Stimulated activated CD4-positive, alpha-beta T cell treated with anti-CD3 and anti-CD28 coated beads, Interleukin-1b, Interleukin-23, amount 100 ng/mL, for 48 hours (primary cell): ENCODE results near the gene SMIM20.
"Not testable (repeated sequence)": the region's sequence is repeated elsewhere in the genome, so short reads cannot be mapped to it uniquely, and the experiment has no call there.

Experiments used
- DNase-seq: peaks from one replicate; pipeline ENCODE4 v3.0.0-alpha.2; 2020

The SMIM20 gene

GRCh38 chr4:25913851-25914669 is at the start of gene SMIM20:
SMIM20 (plus strand) TSS chr4:25914220; CDS start chr4:25914314, 94 bp downstream.
- peak; percentile 90 for DNase-seq

GRCh38 chr4:25865586-25865985 is 48.4 kb upstream of the SMIM20 start:
- no peak for DNase-seq

GRCh38 chr4:25866401-25866800 is 47.6 kb upstream of the SMIM20 start:
- not testable (repeated sequence) for DNase-seq

- no peak for DNase-seq
Observed at GRCh38 chr4:25867781-25868294, 46.2 kb upstream of the SMIM20 start.

DNA sequence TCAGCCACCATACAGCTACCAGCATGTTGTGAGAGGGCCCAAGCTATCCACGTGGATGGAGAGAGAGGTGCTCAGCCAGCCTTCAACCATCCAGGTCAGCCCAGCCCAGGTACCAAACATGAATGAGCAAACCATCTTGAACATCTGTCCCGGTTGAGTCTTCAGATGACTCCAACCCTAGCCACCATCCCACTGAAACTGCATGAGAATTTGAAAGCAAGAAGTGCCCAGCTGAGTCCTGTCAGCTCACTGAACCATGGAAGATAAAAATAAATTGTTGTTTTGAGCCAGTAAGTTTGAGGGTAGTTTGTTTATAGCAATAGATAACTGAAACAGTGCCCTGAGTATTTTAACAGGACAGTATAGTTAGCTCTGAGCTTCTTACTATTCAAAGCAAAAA is 43.9 kb upstream of the SMIM20 start:
- DNase-seq: no peak

DNA sequence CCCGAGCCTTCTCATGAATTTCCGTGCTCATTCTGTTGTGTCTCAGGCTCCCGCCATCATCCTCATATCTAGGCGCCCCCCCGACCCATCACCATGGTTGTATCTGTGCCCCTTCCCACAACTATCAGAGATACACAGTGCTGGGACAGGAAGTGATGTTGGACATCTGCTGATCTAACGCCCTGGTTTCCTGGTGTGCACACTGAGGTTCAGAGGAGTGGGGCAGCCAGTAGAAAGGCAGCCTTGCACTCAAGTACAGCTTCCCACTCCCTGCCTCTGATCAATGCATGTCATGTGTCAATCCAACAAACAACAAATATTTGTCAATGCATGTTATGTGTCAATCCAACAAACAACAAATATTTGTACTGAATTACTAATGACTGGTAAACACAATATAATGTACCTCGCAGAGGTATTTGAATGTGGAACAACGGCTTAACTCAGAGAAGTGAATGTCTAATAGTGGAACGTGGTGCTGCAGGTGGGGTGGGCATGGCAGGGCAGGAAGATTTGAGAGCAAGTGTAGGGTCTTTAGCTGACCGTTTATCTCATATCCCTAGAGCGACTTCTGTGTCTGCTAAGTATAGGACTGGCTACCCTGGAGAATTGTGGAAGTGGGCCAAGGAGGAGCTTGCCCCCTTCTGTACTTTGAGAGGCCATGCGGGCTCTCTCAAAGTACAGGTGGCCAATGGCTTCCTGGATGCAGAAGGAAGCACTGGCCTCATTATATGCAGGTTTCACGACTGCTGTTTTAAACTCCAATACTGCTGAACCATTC is 41.0 kb upstream of the SMIM20 start:
- no peak for DNase-seq

DNA sequence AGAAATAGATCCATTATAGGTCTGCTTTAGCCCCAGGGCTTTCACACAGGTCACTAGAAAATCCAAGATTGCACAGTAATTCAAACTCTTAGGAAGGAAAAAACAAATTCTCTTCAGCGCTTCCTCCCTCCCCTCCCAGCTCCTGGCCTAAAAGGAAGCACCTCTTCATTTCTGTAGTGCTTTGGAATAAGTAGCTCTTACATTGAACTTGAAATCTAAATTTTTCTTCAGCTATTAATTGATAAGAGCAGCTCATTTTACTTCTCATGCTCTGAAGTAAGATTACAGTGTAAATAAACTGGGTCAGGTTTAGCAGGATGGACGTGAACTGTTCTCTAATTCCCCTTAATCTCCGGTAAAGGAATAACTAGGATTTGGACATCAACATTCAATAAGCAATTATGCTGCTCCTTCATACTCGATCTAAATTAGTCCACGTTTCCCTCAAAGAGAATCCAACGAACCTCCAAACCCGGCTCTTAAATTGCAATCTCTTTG is 40.3 kb upstream of the SMIM20 start:
- no peak for DNase-seq

GRCh38 chr4:25874655-25875054 is 39.4 kb upstream of the SMIM20 start:
- no peak for DNase-seq

DNA sequence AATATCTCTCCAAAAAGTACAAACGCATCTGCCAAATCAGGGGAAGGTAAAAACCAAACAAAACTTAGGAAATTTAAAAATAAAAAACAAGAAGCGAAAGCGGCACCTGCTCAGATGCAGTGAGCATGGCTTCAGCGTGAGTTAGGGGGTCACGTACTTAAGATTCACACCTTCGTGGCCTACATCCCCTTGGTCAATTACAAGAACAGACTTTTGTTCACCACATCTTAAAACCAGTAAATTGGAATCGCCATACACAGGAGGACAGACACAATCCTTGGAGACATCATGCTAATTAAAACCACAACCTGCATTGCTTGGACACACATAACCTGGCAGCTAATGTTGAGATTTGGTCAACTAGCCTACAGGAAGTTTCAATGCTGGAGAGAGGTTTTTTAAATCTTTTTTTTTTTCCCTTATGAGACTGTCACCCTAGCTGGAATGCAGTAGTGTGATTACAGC is 38.7 kb upstream of the SMIM20 start:
- DNase-seq: no peak

DNA sequence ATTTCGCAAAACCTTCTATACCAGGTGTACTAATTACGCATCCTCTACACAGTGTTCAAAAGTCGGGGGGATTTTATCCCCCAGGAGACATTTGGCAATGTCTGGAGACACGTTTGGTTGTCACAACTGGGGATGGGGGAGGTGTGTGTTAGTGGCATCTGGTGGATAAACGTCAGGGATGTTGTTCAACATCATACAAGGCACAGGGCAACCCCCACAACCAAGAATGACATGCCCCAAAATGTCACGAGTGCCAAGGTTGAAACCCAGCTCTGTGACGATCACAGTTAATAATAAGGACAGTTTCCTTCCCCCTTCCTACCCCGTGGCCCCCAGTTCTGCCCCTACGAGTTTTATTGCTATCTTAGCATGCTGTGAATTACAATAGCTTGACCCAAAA is 35.3 kb upstream of the SMIM20 start:
- no peak for DNase-seq

DNA sequence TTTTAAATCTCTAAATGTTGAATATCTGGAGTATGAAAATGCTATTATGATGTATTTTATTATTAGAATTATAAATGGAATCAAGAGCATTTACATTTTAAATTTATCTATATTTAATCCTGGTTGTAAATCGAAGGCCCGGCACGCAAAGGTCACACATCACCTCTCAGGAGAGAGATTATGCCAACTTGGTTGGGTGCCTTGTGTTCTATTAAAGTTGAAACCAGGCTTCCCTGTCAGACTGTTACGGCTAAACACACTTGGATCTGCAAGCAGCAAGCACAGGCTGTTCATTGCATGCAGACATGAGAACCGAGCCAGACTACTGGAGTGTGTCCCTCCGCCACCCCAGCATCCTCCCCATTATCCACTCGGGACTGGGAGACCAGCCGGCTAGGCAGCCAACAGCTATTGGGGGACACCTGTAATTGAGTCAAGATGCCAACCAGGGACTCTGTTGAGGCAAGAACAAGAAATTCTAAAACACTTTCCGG is 34.9 kb upstream of the SMIM20 start:
- DNase-seq: no peak

- no peak for DNase-seq
Observed at GRCh38 chr4:25879587-25879986, 34.4 kb upstream of the SMIM20 start.

- DNase-seq: no peak
Observed at GRCh38 chr4:25879991-25880651, 33.9 kb upstream of the SMIM20 start.

- no peak for DNase-seq
Observed at GRCh38 chr4:25881193-25881592, 32.8 kb upstream of the SMIM20 start.

DNA sequence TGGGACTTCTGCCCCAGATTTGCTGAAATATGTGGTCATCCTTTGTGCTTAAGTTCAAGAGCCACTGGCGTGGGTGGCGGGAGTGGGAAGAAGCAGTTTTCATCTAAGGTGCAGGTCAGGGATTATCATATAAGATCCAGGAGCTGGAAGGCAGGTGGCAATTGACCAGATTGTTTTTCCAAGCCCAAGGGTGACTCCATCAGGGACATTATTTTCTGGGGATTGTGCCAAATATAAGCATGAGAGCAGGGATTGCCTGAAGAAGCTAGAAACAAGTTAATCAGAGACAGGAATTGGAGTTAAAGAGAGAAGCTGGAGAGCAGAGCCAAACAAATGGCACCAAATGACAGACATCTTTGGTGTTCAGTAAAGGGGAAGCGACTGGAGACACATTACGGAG is 31.8 kb upstream of the SMIM20 start:
- DNase-seq: no peak

DNA sequence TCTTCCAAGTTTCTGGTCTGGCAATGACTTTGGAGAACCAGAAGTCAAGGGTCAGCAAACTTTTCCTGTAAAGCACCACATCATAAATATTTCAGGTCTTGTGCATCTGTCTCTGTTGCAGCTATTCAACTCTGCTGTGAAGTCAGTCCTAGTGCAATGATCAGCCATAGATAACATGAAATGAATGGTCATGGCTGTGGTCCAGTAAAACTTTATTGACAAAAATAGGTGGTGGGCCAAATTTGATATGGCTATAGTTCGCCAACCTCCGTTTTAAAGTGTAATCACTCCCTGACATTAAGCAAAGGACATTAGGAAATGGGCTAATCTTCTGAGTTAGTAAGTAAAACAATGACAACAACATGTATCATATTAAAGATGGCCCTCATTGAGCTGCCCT is 30.5 kb upstream of the SMIM20 start:
- DNase-seq: no peak

- DNase-seq: no peak
Observed at GRCh38 chr4:25884031-25884782, 29.8 kb upstream of the SMIM20 start.

- no peak for DNase-seq
Observed at GRCh38 chr4:25888781-25889180, 25.2 kb upstream of the SMIM20 start.

GRCh38 chr4:25889589-25890503 is 24.2 kb upstream of the SMIM20 start:
- no peak for DNase-seq

DNA sequence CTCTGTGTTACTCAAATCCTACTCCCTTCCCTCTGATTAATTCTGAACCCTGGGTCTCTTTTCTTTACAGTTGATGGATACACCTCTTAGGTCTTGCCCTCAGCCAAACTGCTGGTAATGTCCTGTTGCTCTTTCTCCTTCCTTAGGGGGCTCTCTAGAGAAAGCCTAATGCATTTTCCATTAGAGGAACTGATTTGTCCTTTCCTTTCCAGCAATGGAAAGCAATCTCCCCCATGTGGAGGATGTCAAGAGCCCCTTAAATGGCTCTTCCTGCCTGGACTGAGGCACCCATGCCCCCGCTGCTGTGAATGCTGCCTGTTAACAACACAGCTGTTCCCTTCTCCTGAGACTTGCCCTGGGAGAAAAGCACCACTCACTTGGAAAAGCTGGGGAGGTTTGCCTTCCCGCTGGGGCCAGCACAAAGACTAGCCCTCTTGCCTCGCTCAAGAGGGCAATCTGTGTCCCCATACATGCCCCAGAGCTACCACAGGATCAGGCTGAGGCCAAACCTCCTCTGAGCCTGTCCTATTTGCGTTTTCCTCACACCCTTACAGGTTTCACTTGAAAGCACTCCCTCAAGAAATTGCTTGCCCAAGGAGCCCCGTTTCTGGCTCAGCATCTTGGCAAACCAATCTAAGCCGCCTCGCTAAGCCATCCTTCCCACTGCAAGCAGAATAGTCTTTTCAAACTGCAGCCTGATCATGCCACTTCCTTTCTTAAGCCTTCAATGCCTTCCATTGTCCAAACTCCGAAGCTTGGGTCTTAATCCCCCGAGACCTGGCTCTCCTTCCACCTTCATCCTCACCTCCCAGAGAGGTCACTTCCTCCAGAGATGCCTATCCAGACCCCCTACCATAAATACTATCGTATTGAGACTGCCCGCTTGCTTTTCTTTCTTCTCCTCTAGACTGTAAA is 23.2 kb upstream of the SMIM20 start:
- no peak for DNase-seq
